C4-2B (cell line): ENCODE measurements around the gene COX4I1.

ENCODE experiments used
- H3K27ac ChIP-seq: fragments of 450-650 bp; 2 replicates; pipeline ENCODE4 v1.5.1; 2017
- ZFX ChIP-seq: fragments of 450-650 bp; IDR thresholded peaks from 2 replicates; pipeline ENCODE4 v1.6.1; 2017
- TF ChIP-seq, protein P1 (sequence below): fragments of 450-650 bp; conservative IDR thresholded peaks from 2 replicates; pipeline ENCODE4 v1.5.1; 2017; ENCODE audit warnings: mild to moderate bottlenecking

The COX4I1 gene

GRCh38 chr16:85849388-85849787 lies 49.9 kb downstream of the COX4I1 start:
- H3K27ac ChIP-seq, result no peak overlapping the region
- TF ChIP-seq ZFX, result no peak
- TF ChIP-seq, protein P1, sequence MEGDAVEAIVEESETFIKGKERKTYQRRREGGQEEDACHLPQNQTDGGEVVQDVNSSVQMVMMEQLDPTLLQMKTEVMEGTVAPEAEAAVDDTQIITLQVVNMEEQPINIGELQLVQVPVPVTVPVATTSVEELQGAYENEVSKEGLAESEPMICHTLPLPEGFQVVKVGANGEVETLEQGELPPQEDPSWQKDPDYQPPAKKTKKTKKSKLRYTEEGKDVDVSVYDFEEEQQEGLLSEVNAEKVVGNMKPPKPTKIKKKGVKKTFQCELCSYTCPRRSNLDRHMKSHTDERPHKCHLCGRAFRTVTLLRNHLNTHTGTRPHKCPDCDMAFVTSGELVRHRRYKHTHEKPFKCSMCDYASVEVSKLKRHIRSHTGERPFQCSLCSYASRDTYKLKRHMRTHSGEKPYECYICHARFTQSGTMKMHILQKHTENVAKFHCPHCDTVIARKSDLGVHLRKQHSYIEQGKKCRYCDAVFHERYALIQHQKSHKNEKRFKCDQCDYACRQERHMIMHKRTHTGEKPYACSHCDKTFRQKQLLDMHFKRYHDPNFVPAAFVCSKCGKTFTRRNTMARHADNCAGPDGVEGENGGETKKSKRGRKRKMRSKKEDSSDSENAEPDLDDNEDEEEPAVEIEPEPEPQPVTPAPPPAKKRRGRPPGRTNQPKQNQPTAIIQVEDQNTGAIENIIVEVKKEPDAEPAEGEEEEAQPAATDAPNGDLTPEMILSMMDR, result no peak

DNA sequence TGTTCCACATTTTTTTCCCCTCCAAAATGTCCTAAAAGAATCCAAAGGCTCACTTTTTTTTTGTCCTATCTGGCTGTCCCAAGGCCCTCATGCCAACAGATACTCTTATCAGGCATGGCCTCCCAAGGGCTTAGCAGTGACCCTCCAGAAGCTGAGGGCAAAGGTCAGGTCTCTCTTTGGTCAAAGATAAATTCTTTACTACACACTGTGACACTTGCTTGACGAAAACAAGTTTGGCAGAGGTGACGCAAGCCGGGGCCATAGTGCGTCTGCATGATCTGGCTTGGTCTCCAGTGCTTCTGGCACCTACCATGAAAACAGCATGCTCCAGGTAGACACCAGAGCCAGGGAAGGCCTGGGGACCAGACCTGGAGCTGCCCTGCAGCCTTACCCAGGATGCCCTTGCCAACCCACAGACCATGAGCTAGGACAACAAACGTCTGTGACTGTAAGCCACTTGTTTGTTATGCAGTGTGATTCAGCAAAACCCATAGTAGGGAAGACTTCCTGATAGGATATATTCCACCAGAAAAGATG lies 50.9 kb downstream of the COX4I1 start:
- TF ChIP-seq ZFX, result no peak
- TF ChIP-seq, protein P1, result no peak
- no peak overlapping the region for H3K27ac ChIP-seq

GRCh38 chr16:85851034-85851785 lies 51.7 kb downstream of the COX4I1 start:
- TF ChIP-seq ZFX, result no peak
- TF ChIP-seq, protein P1, result no peak
- H3K27ac ChIP-seq, result no peak overlapping the region

GRCh38 chr16:85853547-85854545 lies 54.4 kb downstream of the COX4I1 start:
- H3K27ac ChIP-seq, result no peak overlapping the region
- TF ChIP-seq, protein P1, result no peak
- TF ChIP-seq ZFX, result no peak

- no peak overlapping the region for H3K27ac ChIP-seq
- TF ChIP-seq, protein P1, result no peak
- no peak for TF ChIP-seq ZFX
Observed at GRCh38 chr16:85854935-85855334, 55.4 kb downstream of the COX4I1 start.

GRCh38 chr16:85856079-85856478 lies 56.6 kb downstream of the COX4I1 start:
- no peak for TF ChIP-seq ZFX
- TF ChIP-seq, protein P1, result no peak
- H3K27ac ChIP-seq, result no peak overlapping the region
